K562 (cell line): ENCODE results near the gene NDUFAB1. TPM values are rescaled to one million over a fixed set of nuclear protein-coding genes. Genes with fewer than 3 reads are reported as not detected.

ENCODE experiments used
- ATAC-seq: fragments of 200-7000 bp; cut with Tn5 transposase; 3 replicates; pipeline ENCODE4 v1.9.1; 2020; ENCODE audit warnings: moderate library complexity
- BruUV-seq: library from RNA; stranded (reverse); fragments of 400-500 nt; replicated peaks from 2 replicates; lab custom pipeline; 2021; lab: Mats Ljungman, UMichigan
- CTCF ChIA-PET: fragments of 300-600 bp; formaldehyde crosslinking; extraction: SDS; loops from one replicate; lab custom pipeline; 2021; ENCODE audit warnings: low intra/inter-chr PET ratio; lab: Yijun Ruan, JAX
- POLR2A ChIA-PET: fragments of 300-600, 350-650 bp; sonication (Branson Sonifier 250); formaldehyde crosslinking; extraction: SDS; loops from one replicate; lab custom pipeline; 2021; ENCODE audit warnings: antibody characterized with exemption, inconsistent platforms; lab: Yijun Ruan, JAX
- DNase-seq, 4 experiments: peaks; one replicate each; pipeline versions ENCODE4 v3.0.0 to v3.0.0-alpha.2; 2011 to 2018; ENCODE audit warnings: low spot score in 3 of 4, mixed read lengths in 3 of 4; ENCODE audit errors: extremely low read depth in 1 of 4
- FAIRE-seq: peaks from 2 replicates; lab custom pipeline; 2011; peaks lifted over from hg19 to GRCh38; lab: Jason Lieb, UNC
- H2AFZ ChIP-seq: 2 replicates; pipeline ENCODE4 v1.6.0; 2011; ENCODE audit warnings: low read depth, low read length, control low read depth, inconsistent platforms
- H3K27ac ChIP-seq: fragments of 200-600 bp; 3 replicates; pipeline ENCODE4 v1.8.0; 2011; ENCODE audit warnings: low read depth, mild to moderate bottlenecking, control low read depth, inconsistent platforms, low read length, moderate library complexity, mixed read lengths; ENCODE audit errors: extremely low read depth
- H3K27me3 ChIP-seq, 2 experiments: fragments of 300-600 bp in 1 of 2; 2 replicates in 1 of 2; 3 replicates in 1 of 2; pipeline versions ENCODE4 v1.6.0 to v1.8.0; 2011; ENCODE audit warnings: inconsistent platforms in 2 of 2, low read length in 2 of 2, mild to moderate bottlenecking in 1 of 2, mixed read lengths in 1 of 2, moderate library complexity in 1 of 2; ENCODE audit not compliant: control insufficient read depth in 2 of 2, insufficient read depth in 2 of 2
- H3K36me3 ChIP-seq: fragments of 300-600 bp; 3 replicates; pipeline ENCODE4 v1.8.0; 2011; ENCODE audit warnings: mild to moderate bottlenecking, low read length, inconsistent platforms; ENCODE audit not compliant: control insufficient read depth, insufficient read depth
- H3K4me1 ChIP-seq, 2 experiments: fragments of 200-600 bp in 1 of 2; replicated peaks in 1 of 2; 2 replicates in 1 of 2; 3 replicates in 1 of 2; pipeline versions ENCODE4 v1.5.1 to v1.8.0; 2011; ENCODE audit warnings: inconsistent platforms in 2 of 2, low read length in 2 of 2, mild to moderate bottlenecking in 1 of 2, mixed read lengths in 1 of 2, moderate library complexity in 1 of 2; ENCODE audit not compliant: control insufficient read depth in 2 of 2, insufficient read depth in 2 of 2
- H3K4me2 ChIP-seq: 2 replicates; pipeline ENCODE4 v1.6.1; 2011; ENCODE audit warnings: low read length, control low read depth, inconsistent platforms, mixed read lengths; ENCODE audit not compliant: insufficient read depth
- H3K4me3 ChIP-seq: fragments of 200-600 bp; sonication (generic), shearing (Covaris generic); 2 replicates; pipeline ENCODE4 v1.5.1; 2016; ENCODE audit warnings: control low read depth, inconsistent platforms
- H3K79me2 ChIP-seq: fragments of 200-600 bp; 3 replicates; pipeline ENCODE4 v1.8.0; 2011; ENCODE audit warnings: low read length, inconsistent platforms; ENCODE audit not compliant: control insufficient read depth, insufficient read depth
- H3K9ac ChIP-seq, 2 experiments: 2 replicates each; pipeline versions ENCODE4 v1.6.0 to v1.6.1; 2011; ENCODE audit warnings: low read depth in 2 of 2, low read length in 2 of 2, control low read depth in 1 of 2, inconsistent platforms in 1 of 2, mild to moderate bottlenecking in 1 of 2, mixed read lengths in 1 of 2; ENCODE audit not compliant: insufficient read depth in 1 of 2
- H3K9me1 ChIP-seq: one replicate; pipeline ENCODE4 v1.6.0; 2011; ENCODE audit warnings: inconsistent platforms, mild to moderate bottlenecking, low read length, moderate library complexity; ENCODE audit not compliant: control insufficient read depth, insufficient read depth
- H3K9me3 ChIP-seq: replicated peaks from 2 replicates; pipeline ENCODE4 v1.5.1; 2011; ENCODE audit warnings: low read depth, low read length, inconsistent platforms; ENCODE audit not compliant: control insufficient read depth, insufficient read depth
- H4K20me1 ChIP-seq: replicated peaks from 2 replicates; pipeline ENCODE4 v1.6.1; 2011; ENCODE audit warnings: low read length, inconsistent platforms, mixed read lengths; ENCODE audit not compliant: control insufficient read depth, insufficient read depth
- ADNP ChIP-seq: fragments of 200-800 bp; sonication (Bioruptor generic); IDR thresholded peaks from 2 replicates; pipeline ENCODE4 v1.6.1; 2016; ENCODE audit warnings: missing genetic modification characterization, missing compliant biosample characterization
- JUND ChIP-seq, 2 experiments: IDR thresholded peaks; 2 replicates in 1 of 2; 3 replicates in 1 of 2; pipeline ENCODE4 v1.6.1; 2011; ENCODE audit warnings: borderline replicate concordance in 2 of 2, low read depth in 2 of 2, low read length in 2 of 2, improper control_type of control experiment in 1 of 2, missing biosample characterization in 1 of 2, missing genetic modification characterization in 1 of 2, missing genetic modification reagents in 1 of 2
- PHF21A ChIP-seq: fragments of 450-650 bp; IDR thresholded peaks from 2 replicates; pipeline ENCODE4 v1.6.1; 2017; ENCODE audit warnings: low read depth, borderline replicate concordance
- YBX1 ChIP-seq: fragments of 450-650 bp; IDR thresholded peaks from 2 replicates; pipeline ENCODE4 v1.7.1; 2016; ENCODE audit warnings: mild to moderate bottlenecking
- ZNF431 ChIP-seq: sonication (generic); formaldehyde crosslinking; IDR thresholded peaks from 2 replicates; pipeline ENCODE4 v1.8.0; 2022; ENCODE audit warnings: mild to moderate bottlenecking, missing genetic modification reagents
- WGBS: fragments of 100-300 bp; shearing (Covaris generic); methylation state at CpG from one replicate; pipeline ENCODE4 v1.1.6; 2016; ENCODE audit warnings: low coverage, mixed read lengths; ENCODE audit not compliant: insufficient coverage; ENCODE audit errors: missing lambda C conversion rate; 5-methylcytosine and 5-hydroxymethylcytosine counted together
- in situ Hi-C: fragments of 300-500 bp; cut with MboI; formaldehyde crosslinking; loops from 4 replicates; pipeline ENCODE4 v1.15.0; 2018; ENCODE audit warnings: inconsistent platforms, mixed read lengths
- intact Hi-C: fragments of 100-400 bp; cut with micrococcal nuclease; formaldehyde crosslinking; loops from 2 replicates; pipeline ENCODE4 v1.14.2; 2022
- polyA plus RNA-seq, 8 experiments: library from polyadenylated mRNA; depleted of rRNA in 4 of 8; stranded (reverse) in 5 of 8; unstranded in 3 of 8; fragments of >200 nt; fragmentation: Nextera tagmentation in 2 of 8; fragmentation: Illumina TruSeq in 1 of 8; extraction: Ambion mirVana in 2 of 8; extraction: Trizol in 1 of 8; gene quantifications; 2 replicates each; pipeline versions ENCODE4 v1.2.1 to v1.2.3, GENCODE V29; 2011 to 2014; ENCODE audit warnings: inconsistent platforms in 1 of 8, missing spikeins in 1 of 8
- total RNA-seq, 7 experiments: library from RNA; depleted of rRNA in 6 of 7; stranded (reverse); fragments of >200 nt in 6 of 7; fragmentation: Illumina TruSeq in 2 of 7; extraction: Trizol in 2 of 7; gene quantifications; 2 replicates each; pipeline versions ENCODE4 v1.2.1 to v1.2.3, GENCODE V29; 2011 to 2021; ENCODE audit warnings: low replicate concordance in 1 of 7
- TF ChIP-seq, protein P1 (sequence below), 2 experiments: fragments of 450-650 bp; formaldehyde crosslinking in 1 of 2; IDR thresholded peaks; 2 replicates each; pipeline versions ENCODE4 v1.4.0 to v1.6.1; 2014 to 2020; ENCODE audit warnings: mild to moderate bottlenecking in 2 of 2, borderline replicate concordance in 1 of 2, low read depth in 1 of 2

Gene NDUFAB1
- total and polyA plus RNA-seq, 9 of the 15 experiments (the other 6 are each of a cell fraction or from before 2014, with no cell fraction given) = 123 to 481 (median 238) TPM

DNA sequence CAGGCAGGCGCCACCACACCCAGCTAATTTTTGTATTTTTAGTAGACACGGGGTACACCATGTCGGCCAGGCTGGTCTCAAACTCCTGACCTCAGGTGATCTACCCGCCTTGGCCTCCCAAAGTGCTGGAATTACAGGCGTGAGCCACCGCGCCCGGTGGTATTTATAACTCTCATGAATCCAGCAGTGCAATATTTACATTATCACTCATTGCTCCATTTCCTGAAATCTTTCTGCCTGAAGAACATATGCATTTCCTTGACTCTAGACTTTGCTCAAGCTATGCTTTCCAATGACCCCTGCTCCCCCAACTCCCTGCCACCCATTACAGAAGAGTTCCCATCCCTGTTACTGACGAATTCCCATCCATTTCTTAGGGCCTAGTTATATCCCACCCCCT lies 19.7 kb upstream of the NDUFAB1 start:
- CTCF ChIA-PET = no interaction called here
- Histone ChIP-seq H3K9me3 (no peaks in the 10 kb centered on the region), H2AFZ (no peak overlapping the region), H3K4me1 (no peaks in the 10 kb centered on the region), H3K9ac (no peak overlapping the region), H4K20me1 (no peaks in the 10 kb centered on the region), H3K27me3 (no peaks in the 10 kb centered on the region), H3K36me3 (peaks cover 65% of the 10 kb centered on the region), H3K79me2 (no peaks in the 10 kb centered on the region), H3K27ac (no peak overlapping the region), H3K4me3 (no peak overlapping the region), H3K4me2 (no peak overlapping the region), H3K9me1 (no peaks in the 10 kb centered on the region)
- in situ Hi-C loops (no loop called here), intact Hi-C loops (no loop called here)
- 96% methylated on average over 9 of the region's 9 CpGs for WGBS
- FAIRE-seq (no peak), ATAC-seq (no peak), DNase-seq (no peak)
- no TSS peak for BruUV-seq
- POLR2A ChIA-PET = no interaction called here
- TF ChIP-seq, protein P1, sequence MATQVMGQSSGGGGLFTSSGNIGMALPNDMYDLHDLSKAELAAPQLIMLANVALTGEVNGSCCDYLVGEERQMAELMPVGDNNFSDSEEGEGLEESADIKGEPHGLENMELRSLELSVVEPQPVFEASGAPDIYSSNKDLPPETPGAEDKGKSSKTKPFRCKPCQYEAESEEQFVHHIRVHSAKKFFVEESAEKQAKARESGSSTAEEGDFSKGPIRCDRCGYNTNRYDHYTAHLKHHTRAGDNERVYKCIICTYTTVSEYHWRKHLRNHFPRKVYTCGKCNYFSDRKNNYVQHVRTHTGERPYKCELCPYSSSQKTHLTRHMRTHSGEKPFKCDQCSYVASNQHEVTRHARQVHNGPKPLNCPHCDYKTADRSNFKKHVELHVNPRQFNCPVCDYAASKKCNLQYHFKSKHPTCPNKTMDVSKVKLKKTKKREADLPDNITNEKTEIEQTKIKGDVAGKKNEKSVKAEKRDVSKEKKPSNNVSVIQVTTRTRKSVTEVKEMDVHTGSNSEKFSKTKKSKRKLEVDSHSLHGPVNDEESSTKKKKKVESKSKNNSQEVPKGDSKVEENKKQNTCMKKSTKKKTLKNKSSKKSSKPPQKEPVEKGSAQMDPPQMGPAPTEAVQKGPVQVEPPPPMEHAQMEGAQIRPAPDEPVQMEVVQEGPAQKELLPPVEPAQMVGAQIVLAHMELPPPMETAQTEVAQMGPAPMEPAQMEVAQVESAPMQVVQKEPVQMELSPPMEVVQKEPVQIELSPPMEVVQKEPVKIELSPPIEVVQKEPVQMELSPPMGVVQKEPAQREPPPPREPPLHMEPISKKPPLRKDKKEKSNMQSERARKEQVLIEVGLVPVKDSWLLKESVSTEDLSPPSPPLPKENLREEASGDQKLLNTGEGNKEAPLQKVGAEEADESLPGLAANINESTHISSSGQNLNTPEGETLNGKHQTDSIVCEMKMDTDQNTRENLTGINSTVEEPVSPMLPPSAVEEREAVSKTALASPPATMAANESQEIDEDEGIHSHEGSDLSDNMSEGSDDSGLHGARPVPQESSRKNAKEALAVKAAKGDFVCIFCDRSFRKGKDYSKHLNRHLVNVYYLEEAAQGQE (IDR thresholded peaks at IDR 0.05; ENCODE audit: borderline replicate concordance) = no peak
- TF ChIP-seq, protein P1 (CRISPR knock-in tag; IDR thresholded peaks at IDR 0.05; ENCODE audit: low read depth) = no peak
- TF ChIP-seq ZNF431 (CRISPR knock-in tag) = no peak
- no peak for TF ChIP-seq YBX1
- no peak for TF ChIP-seq ADNP (tag)
- no peak for TF ChIP-seq JUND (IDR thresholded peaks at IDR 0.05; ENCODE audit: borderline replicate concordance, low read depth, low read length)
- no peak for TF ChIP-seq JUND (tag; IDR thresholded peaks at IDR 0.05; ENCODE audit: borderline replicate concordance, low read depth, low read length)
- no peak for TF ChIP-seq PHF21A
